OCI-LY7 (cell line): Measurements from ENCODE around the gene ARRDC1.

Experiments
- EZH2phosphoT487 ChIP-seq: fragments of 200-600 bp; sonication (generic); IDR thresholded peaks from 2 replicates; pipeline ENCODE4 v1.6.1; 2018; ENCODE audit warnings: low read depth, borderline replicate concordance, mild to moderate bottlenecking, mixed run types, antibody characterized with exemption, low read length, moderate library complexity, mixed read lengths
- TF ChIP-seq, protein P1 (sequence below): fragments of 200-600 bp; sonication (generic); conservative IDR thresholded peaks from 2 replicates; pipeline ENCODE4 v1.5.1; 2014; ENCODE audit warnings: mild to moderate bottlenecking, antibody characterized with exemption, low read length, moderate library complexity, mixed read lengths

DNA sequence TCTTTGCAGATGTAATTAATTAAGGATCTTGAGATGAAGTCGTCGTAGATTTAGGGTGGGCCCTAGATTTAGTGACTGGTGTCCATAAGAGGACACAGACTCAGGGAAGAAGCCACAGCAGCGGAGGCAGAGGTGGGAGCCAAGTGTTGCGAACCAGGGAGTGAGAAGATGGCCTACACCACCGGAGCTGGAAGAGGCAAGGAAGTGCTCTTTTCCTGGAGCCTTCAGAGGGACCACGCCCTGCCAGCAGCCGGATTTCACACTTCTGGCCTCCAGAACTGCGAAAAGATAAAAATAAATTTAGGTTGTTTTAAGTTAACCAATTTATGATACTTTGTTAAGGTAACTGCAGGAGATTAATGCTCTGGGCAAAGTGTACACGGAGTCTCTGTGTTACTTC, 44.1 kb downstream of the ARRDC1 start:
- TF ChIP-seq, protein P1, sequence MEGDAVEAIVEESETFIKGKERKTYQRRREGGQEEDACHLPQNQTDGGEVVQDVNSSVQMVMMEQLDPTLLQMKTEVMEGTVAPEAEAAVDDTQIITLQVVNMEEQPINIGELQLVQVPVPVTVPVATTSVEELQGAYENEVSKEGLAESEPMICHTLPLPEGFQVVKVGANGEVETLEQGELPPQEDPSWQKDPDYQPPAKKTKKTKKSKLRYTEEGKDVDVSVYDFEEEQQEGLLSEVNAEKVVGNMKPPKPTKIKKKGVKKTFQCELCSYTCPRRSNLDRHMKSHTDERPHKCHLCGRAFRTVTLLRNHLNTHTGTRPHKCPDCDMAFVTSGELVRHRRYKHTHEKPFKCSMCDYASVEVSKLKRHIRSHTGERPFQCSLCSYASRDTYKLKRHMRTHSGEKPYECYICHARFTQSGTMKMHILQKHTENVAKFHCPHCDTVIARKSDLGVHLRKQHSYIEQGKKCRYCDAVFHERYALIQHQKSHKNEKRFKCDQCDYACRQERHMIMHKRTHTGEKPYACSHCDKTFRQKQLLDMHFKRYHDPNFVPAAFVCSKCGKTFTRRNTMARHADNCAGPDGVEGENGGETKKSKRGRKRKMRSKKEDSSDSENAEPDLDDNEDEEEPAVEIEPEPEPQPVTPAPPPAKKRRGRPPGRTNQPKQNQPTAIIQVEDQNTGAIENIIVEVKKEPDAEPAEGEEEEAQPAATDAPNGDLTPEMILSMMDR: no peak
- no peak for TF ChIP-seq EZH2phosphoT487
